GM10266 (cell line): ENCODE data around the gene RAB10.
"Not testable (repeated sequence)": the region's sequence is repeated elsewhere in the genome, so short reads cannot be mapped to it uniquely, and the experiment has no call there.

Experiments used
- DNase-seq: peaks from one replicate; pipeline ENCODE4 v3.0.0; 2012; ENCODE audit errors: extremely low spot score
- CTCF ChIP-seq: IDR thresholded peaks from 2 replicates; pipeline ENCODE4 v1.5.1; 2012; ENCODE audit warnings: mild to moderate bottlenecking, low read depth; ENCODE audit not compliant: control insufficient read depth, insufficient read depth; ENCODE audit errors: missing control alignments

RAB10 gene

GRCh38 chr2:26100384-26100783, 66.5 kb downstream of the RAB10 start:
- no peak for DNase-seq
- no peak for TF ChIP-seq CTCF

DNA sequence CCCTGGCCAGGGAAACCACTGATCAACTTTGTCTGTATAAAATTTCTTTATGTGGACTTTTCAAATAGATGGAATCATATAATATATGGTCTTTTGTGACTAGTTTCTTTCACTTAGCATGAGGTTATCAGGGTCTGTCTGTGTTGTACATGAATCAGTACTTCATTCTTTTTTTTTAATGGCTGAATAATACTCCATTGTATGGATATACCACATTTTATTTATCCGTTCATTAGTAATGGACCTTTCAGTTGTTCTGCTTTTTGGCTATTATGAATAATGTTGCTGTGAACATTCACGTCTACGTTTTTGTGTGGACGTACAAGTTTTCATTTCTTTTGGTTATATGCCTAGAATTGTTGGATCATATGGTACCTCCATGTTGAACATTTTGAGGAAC, 69.9 kb downstream of the RAB10 start:
- no peak for TF ChIP-seq CTCF
- DNase-seq, result no peak

GRCh38 chr2:26108701-26109100, 74.8 kb downstream of the RAB10 start:
- DNase-seq, result not testable (repeated sequence)

GRCh38 chr2:26112201-26112600, 78.3 kb downstream of the RAB10 start:
- no peak for TF ChIP-seq CTCF
- no peak for DNase-seq

- TF ChIP-seq CTCF, result no peak
- no peak for DNase-seq
Measured at GRCh38 chr2:26114151-26114550, 80.3 kb downstream of the RAB10 start.

- TF ChIP-seq CTCF, result no peak
- no peak for DNase-seq
Measured at GRCh38 chr2:26118682-26119081, 84.8 kb downstream of the RAB10 start.

- no peak for DNase-seq
- no peak for TF ChIP-seq CTCF
Measured at GRCh38 chr2:26119521-26119920, 85.6 kb downstream of the RAB10 start.

DNA sequence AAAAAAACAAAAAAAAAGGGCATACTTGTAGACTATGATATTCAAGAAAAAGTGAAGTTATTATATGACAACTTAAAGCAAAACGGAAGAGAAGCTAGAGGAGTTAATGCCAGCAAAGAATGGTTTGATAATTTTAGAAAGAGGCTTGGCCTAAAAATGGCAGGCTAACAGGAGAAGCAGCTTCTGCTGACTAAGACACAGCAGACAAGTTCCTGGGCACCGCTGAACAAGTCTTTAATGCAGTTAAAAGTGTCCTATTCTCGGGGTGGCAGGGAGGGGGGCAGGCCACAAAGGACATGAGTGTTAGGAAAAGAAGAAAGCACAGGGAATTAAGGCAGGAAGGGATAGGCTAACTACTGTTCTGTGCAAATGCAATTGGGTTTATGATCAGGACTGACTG, 88.7 kb downstream of the RAB10 start:
- TF ChIP-seq CTCF, result no peak

More for the DNA sequence above, 88.7 kb downstream of the RAB10 start:
- no peak for DNase-seq
